ENCODE data around the gene GAD1.

- TF ChIP-seq CTCF (IDR thresholded peaks at IDR 0.05; ENCODE audit: insufficient read depth, low read length) (no peak), POLR2AphosphoS5 (IDR thresholded peaks at IDR 0.05; ENCODE audit: low read depth) (no peak)
These were observed 1.4 kb upstream of the GAD1 start for GRCh38 chr2:170815311-170815710.

Data from HL-60 (cell line).